Endothelial cell of hepatic sinusoid (primary cell): ENCODE data around the gene KCNQ5.

Experiments used
- in situ Hi-C: cut with HindIII; loops from 2 replicates; pipeline ENCODE4 v1.10.0; 2017; ENCODE audit warnings: low sequenced_read_pairs

KCNQ5 gene

GRCh38 chr6:72789145-72789544 is 167.3 kb downstream of the KCNQ5 start:
- in situ Hi-C loops, result no loop called here

GRCh38 chr6:72792692-72793091 is 170.8 kb downstream of the KCNQ5 start:
- in situ Hi-C loops, result no loop called here

- in situ Hi-C loops, result no loop called here
Measured at GRCh38 chr6:72793641-72794395, 172.0 kb downstream of the KCNQ5 start.

GRCh38 chr6:72798196-72798595 is 176.3 kb downstream of the KCNQ5 start:
- in situ Hi-C loops, result no loop called here

- in situ Hi-C loops, result no loop called here
Measured at GRCh38 chr6:72809746-72810379, 188.0 kb downstream of the KCNQ5 start.

GRCh38 chr6:72810571-72811280 is 188.9 kb downstream of the KCNQ5 start:
- in situ Hi-C loops, result no loop called here

GRCh38 chr6:72811971-72812421 is 190.1 kb downstream of the KCNQ5 start:
- in situ Hi-C loops, result no loop called here

- in situ Hi-C loops, result no loop called here
Measured at GRCh38 chr6:72813807-72814596, 192.1 kb downstream of the KCNQ5 start.

- in situ Hi-C loops, result no loop called here
Measured at GRCh38 chr6:72816022-72816421, 194.2 kb downstream of the KCNQ5 start.

GRCh38 chr6:72817208-72817607 is 195.3 kb downstream of the KCNQ5 start:
- in situ Hi-C loops, result no loop called here

GRCh38 chr6:72819609-72820008 is 197.7 kb downstream of the KCNQ5 start:
- in situ Hi-C loops, result no loop called here

GRCh38 chr6:72820153-72820552 is 198.3 kb downstream of the KCNQ5 start:
- in situ Hi-C loops, result no loop called here

- in situ Hi-C loops, result no loop called here
Measured at GRCh38 chr6:72820906-72821305, 199.0 kb downstream of the KCNQ5 start.

- in situ Hi-C loops, result no loop called here
Measured at GRCh38 chr6:72822023-72822422, 200.2 kb downstream of the KCNQ5 start.

- in situ Hi-C loops, result no loop called here
Measured at GRCh38 chr6:72822691-72823090, 200.8 kb downstream of the KCNQ5 start.

GRCh38 chr6:72824833-72825232 is 203.0 kb downstream of the KCNQ5 start:
- in situ Hi-C loops, result no loop called here

- in situ Hi-C loops, result no loop called here
Measured at GRCh38 chr6:72825315-72825911, 203.5 kb downstream of the KCNQ5 start.

- in situ Hi-C loops, result no loop called here
Measured at GRCh38 chr6:72826037-72826436, 204.2 kb downstream of the KCNQ5 start.

GRCh38 chr6:72826744-72827438 is 205.0 kb downstream of the KCNQ5 start:
- in situ Hi-C loops, result no loop called here

- in situ Hi-C loops, result no loop called here
Measured at GRCh38 chr6:72828904-72829303, 207.0 kb downstream of the KCNQ5 start.
